Neural progenitor cell (in vitro differentiated cells): Measurements from ENCODE around the gene UPB1. TPM values are rescaled to one million over a fixed set of nuclear protein-coding genes. Genes with fewer than 3 reads are reported as not detected.

ENCODE experiments used
- DNase-seq: peaks from one replicate; pipeline ENCODE4 v3.0.0-alpha.2; 2016; ENCODE audit warnings: low spot score
- H2AFZ ChIP-seq: fragments of 200-600 bp; sonication (generic); replicated peaks from 2 replicates; pipeline ENCODE4 v1.6.1; 2016; ENCODE audit warnings: antibody characterized with exemption
- H3F3A ChIP-seq: fragments of 200-600 bp; sonication (generic); 2 replicates; pipeline ENCODE4 v1.6.1; 2016; ENCODE audit warnings: antibody characterized with exemption, low read depth
- H3K27ac ChIP-seq: fragments of 200-600 bp; sonication (generic); 2 replicates; pipeline ENCODE4 v1.5.1; 2016; ENCODE audit warnings: mild to moderate bottlenecking
- H3K27me3 ChIP-seq: fragments of 200-600 bp; sonication (generic); 2 replicates; pipeline ENCODE4 v1.6.1; 2016; ENCODE audit warnings: mild to moderate bottlenecking, moderate library complexity
- H3K36me3 ChIP-seq: fragments of 200-600 bp; sonication (generic); 2 replicates; pipeline ENCODE4 v1.5.1; 2016
- H3K4me1 ChIP-seq: fragments of 200-600 bp; sonication (generic); 2 replicates; pipeline ENCODE4 v1.6.1; 2016; ENCODE audit warnings: mixed run types
- H3K4me2 ChIP-seq: fragments of 200-600 bp; sonication (generic); 2 replicates; pipeline ENCODE4 v1.6.1; 2016
- H3K4me3 ChIP-seq: fragments of 200-600 bp; sonication (generic); 2 replicates; pipeline ENCODE4 v1.5.1; 2016
- H3K79me2 ChIP-seq: fragments of 200-600 bp; sonication (generic); 2 replicates; pipeline ENCODE4 v1.6.1; 2016; ENCODE audit warnings: low read depth
- H3K9ac ChIP-seq: fragments of 200-600 bp; sonication (generic); 2 replicates; pipeline ENCODE4 v1.6.1; 2016
- H3K9me3 ChIP-seq: fragments of 200-600 bp; sonication (generic); 2 replicates; pipeline ENCODE4 v1.5.1; 2016; ENCODE audit warnings: low read depth
- H4K20me1 ChIP-seq: fragments of 200-600 bp; sonication (generic); 2 replicates; pipeline ENCODE4 v1.6.1; 2016; ENCODE audit warnings: low read depth
- H3K27ac Mint-ChIP-seq: 3 replicates; pipeline ENCODE4 v1.8.0; 2021; ENCODE audit warnings: mixed read lengths
- H3K27me3 Mint-ChIP-seq: 2 replicates; pipeline ENCODE4 v1.8.0; 2022; ENCODE audit warnings: low read depth, mild to moderate bottlenecking, inconsistent platforms, moderate library complexity, mixed read lengths; ENCODE audit not compliant: insufficient read depth
- H3K36me3 Mint-ChIP-seq: 3 replicates; pipeline ENCODE4 v1.8.0; 2021; ENCODE audit warnings: mixed read lengths
- H3K4me1 Mint-ChIP-seq: 3 replicates; pipeline ENCODE4 v1.8.0; 2021; ENCODE audit warnings: mixed read lengths
- H3K4me3 Mint-ChIP-seq: 3 replicates; pipeline ENCODE4 v1.8.0; 2021; ENCODE audit warnings: mild to moderate bottlenecking, moderate library complexity, mixed read lengths
- H3K9me3 Mint-ChIP-seq: 3 replicates; pipeline ENCODE4 v1.8.0; 2020; ENCODE audit warnings: mixed read lengths
- CTCF ChIP-seq: fragments of 200-600 bp; sonication (generic); IDR thresholded peaks from 2 replicates; pipeline ENCODE4 v1.5.1; 2017; ENCODE audit warnings: antibody characterized with exemption, mild to moderate bottlenecking
- EZH2 ChIP-seq: fragments of 200-600 bp; sonication (generic); IDR thresholded peaks from 2 replicates; pipeline ENCODE4 v1.6.1; 2017; ENCODE audit warnings: antibody characterized with exemption, mild to moderate bottlenecking, moderate library complexity
- EZH2phosphoT487 ChIP-seq: fragments of 200-600 bp; sonication (generic); IDR thresholded peaks from 2 replicates; pipeline ENCODE4 v1.6.1; 2017; ENCODE audit warnings: antibody characterized with exemption
- total RNA-seq: library from RNA; depleted of rRNA; stranded (reverse); fragments of >200 nt; gene quantifications from 2 replicates; pipeline ENCODE4 v1.2.3, GENCODE V29; 2015; ENCODE audit warnings: low replicate concordance

The UPB1 gene
- total RNA-seq, 1 donor from 2014 or later = 0.17 TPM

DNA sequence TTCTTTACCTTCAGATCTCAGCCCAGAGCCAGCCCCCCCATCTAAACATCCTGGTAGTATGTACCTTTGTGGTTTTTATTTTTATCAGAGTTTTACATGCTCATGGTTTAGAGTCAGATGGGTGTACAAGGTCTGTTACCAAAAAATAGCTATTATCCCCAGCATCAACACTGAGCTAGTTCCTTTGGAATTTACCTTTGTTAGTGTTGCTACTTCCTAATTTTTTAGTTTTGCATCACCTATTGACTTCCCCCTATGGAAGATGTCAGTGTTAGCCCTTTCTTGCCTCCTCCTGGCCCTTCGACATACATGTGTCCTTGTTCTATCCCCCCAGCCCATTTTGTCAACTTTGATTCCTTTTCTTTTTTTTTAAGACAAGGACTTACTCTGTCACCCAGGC lies 7.4 kb downstream of the UPB1 start:
- H3K36me3 ChIP-seq = no peaks in the 10 kb centered on the region
- peaks cover 26% of the 10 kb centered on the region for H3K4me1 ChIP-seq
- Mint-ChIP-seq H3K36me3 (no peaks in the 10 kb centered on the region), H3K27me3 (peaks cover 5% of the 10 kb centered on the region), H3K4me1 (peaks cover 44% of the 10 kb centered on the region), H3K9me3 (no peaks in the 10 kb centered on the region), H3K4me3 (no peak overlapping the region), H3K27ac (no peak overlapping the region)
- TF ChIP-seq EZH2phosphoT487 (no peak), EZH2 (no peak), CTCF (no peak)
- no peak overlapping the region for H3K9ac ChIP-seq
- no peak overlapping the region for H3K4me2 ChIP-seq
- H3K79me2 ChIP-seq = no peaks in the 10 kb centered on the region
- peaks cover 54% of the 10 kb centered on the region for H3K27me3 ChIP-seq
- H3K4me3 ChIP-seq = no peak overlapping the region
- no peak for DNase-seq
- H4K20me1 ChIP-seq = peaks cover 15% of the 10 kb centered on the region
- peaks cover 22% of the 10 kb centered on the region for H3F3A ChIP-seq
- no peak overlapping the region for H3K27ac ChIP-seq
- no peaks in the 10 kb centered on the region for H3K9me3 ChIP-seq
- H2AFZ ChIP-seq = no peak overlapping the region

DNA sequence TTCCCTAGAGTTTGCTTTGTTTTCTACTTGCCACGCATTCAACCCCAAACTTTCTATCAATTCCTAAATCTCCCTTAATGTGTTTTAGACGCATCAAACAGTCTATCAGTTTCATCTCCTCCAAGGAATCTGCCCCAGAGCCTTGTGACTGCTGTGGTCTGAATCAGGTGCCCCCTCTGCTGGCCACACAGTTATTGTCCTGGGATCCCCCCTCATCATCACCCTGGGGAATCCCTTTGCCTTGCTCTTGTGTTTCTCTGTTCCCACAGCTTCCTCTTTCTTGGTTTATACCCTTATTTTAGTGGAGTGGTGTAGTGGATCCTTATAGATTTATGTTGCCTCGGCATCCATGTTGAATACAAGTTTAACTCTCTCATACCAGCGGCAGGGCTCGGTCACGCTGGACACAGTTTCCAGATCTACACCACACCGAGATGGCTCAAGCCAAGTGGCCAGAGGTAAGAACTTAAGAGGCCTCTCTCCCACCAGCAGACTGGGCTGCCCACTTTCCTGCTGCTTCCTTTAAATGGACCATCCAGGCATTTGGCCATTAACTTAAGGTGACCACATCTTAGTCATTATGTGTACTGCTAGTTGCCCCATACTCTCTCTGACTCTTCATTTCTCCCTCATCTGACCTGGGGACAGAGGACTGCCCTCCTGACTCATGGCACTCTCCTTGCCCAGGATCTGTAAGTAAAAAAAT lies 8.2 kb downstream of the UPB1 start:
- H3K4me3 Mint-ChIP-seq = no peak overlapping the region
- Histone ChIP-seq H3K4me3 (no peak overlapping the region), H3K4me1 (peaks cover 27% of the 10 kb centered on the region), H3K4me2 (no peak overlapping the region), H3K27me3 (peaks cover 46% of the 10 kb centered on the region), H2AFZ (no peak overlapping the region), H3K9ac (no peak overlapping the region), H3F3A (peaks cover 27% of the 10 kb centered on the region), H3K27ac (no peak overlapping the region), H4K20me1 (peaks cover 15% of the 10 kb centered on the region), H3K79me2 (no peaks in the 10 kb centered on the region), H3K9me3 (no peaks in the 10 kb centered on the region), H3K36me3 (no peaks in the 10 kb centered on the region)
- no peaks in the 10 kb centered on the region for H3K36me3 Mint-ChIP-seq
- H3K27ac Mint-ChIP-seq = no peak overlapping the region
- H3K9me3 Mint-ChIP-seq = no peaks in the 10 kb centered on the region
- H3K27me3 Mint-ChIP-seq = peaks cover 2% of the 10 kb centered on the region
- DNase-seq = peak; percentile 66
- TF ChIP-seq EZH2 (no peak), CTCF (peak; percentile 75)
- H3K4me1 Mint-ChIP-seq = peaks cover 49% of the 10 kb centered on the region

- no peaks in the 10 kb centered on the region for H3K36me3 ChIP-seq
- Mint-ChIP-seq H3K4me1 (peaks cover 44% of the 10 kb centered on the region), H3K27me3 (peaks cover 4% of the 10 kb centered on the region), H3K9me3 (no peaks in the 10 kb centered on the region), H3K4me3 (no peak overlapping the region), H3K27ac (no peak overlapping the region), H3K36me3 (no peaks in the 10 kb centered on the region)
- no peak overlapping the region for H3K4me3 ChIP-seq
- DNase-seq = no peak
- no peak overlapping the region for H3K4me2 ChIP-seq
- peaks cover 15% of the 10 kb centered on the region for H4K20me1 ChIP-seq
- H2AFZ ChIP-seq = no peak overlapping the region
- H3K27me3 ChIP-seq = peaks cover 40% of the 10 kb centered on the region
- no peak overlapping the region for H3K27ac ChIP-seq
- H3K9ac ChIP-seq = no peak overlapping the region
- peaks cover 27% of the 10 kb centered on the region for H3F3A ChIP-seq
- TF ChIP-seq CTCF (no peak), EZH2phosphoT487 (no peak), EZH2 (no peak)
- no peaks in the 10 kb centered on the region for H3K79me2 ChIP-seq
- peaks cover 27% of the 10 kb centered on the region for H3K4me1 ChIP-seq
- no peaks in the 10 kb centered on the region for H3K9me3 ChIP-seq
These were observed 8.8 kb downstream of the UPB1 start for GRCh38 chr22:24503843-24504338.
